Stimulated activated CD4-positive, alpha-beta T cell treated with anti-CD3 and anti-CD28 coated beads, Interleukin-15, amount 100 ng/mL, for 1 hour (primary cell): Measurements from ENCODE around the gene RPP21.

Source experiments
- DNase-seq, 2 donors: peaks; one replicate each; pipeline ENCODE4 v3.0.0-alpha.2; 2020; ENCODE audit warnings: low read depth in 1 of 2, low spot score in 1 of 2

The RPP21 gene

DNA sequence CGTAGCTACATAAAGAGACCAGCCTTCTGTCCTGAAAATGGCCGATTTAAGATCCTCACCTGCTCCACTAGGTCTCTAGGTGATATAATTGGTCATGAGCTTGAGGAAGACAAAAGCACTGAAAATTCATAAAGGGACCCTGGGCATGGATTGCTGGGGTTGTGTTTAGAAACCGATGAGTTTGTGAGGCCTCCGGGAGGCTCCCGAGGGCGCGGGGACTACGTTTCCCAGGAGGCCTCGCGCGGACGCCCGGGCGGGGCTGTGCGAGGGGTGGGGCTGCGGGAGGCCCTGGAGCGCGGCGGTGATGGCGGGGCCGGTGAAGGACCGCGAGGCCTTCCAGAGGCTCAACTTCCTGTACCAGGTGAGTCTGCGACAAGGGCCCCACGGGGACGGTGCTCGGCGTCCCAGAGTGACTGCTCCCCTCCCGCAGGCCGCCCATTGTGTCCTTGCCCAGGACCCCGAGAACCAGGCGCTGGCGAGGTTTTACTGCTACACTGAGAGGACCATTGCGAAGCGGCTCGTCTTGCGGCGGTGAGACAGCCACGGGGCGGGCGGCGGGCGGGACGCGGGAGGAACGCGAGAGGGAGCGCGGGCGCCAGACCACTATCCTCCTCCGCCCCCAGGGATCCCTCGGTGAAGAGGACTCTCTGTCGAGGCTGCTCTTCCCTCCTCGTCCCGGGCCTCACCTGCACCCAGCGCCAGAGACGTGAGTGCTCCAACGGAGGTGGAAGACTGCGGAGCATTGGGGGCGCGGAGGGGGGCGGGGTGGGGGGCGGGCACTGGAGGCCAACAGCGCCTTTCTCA is at the start of gene RPP21:
Gene RPP21, plus strand, starts transcription at position 289 of the 804 bp plus-strand sequence. Its CDS starts 16 bp downstream, at position 305.
- DNase-seq = peak; percentile 80 to 82

DNA sequence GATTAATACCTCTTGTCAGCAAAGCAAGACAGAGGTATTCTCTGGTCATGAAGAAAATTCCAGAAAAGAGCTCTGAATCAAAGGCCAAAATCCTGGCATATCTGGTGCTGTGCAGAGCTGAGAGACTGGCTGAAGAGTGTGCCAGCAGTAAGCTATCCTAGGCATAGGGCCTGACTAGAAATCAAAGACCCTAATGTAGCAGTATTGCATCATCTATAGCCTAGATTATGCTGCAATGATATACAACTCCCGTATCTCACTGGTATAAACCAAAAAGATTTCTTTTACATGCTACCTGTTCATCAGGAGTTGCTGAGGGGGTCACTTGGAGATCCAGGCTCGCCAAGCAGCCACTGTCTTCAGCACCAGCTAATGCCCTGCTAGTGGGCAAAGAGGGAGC is 49.1 kb upstream of the RPP21 start:
- DNase-seq = no peak

DNA sequence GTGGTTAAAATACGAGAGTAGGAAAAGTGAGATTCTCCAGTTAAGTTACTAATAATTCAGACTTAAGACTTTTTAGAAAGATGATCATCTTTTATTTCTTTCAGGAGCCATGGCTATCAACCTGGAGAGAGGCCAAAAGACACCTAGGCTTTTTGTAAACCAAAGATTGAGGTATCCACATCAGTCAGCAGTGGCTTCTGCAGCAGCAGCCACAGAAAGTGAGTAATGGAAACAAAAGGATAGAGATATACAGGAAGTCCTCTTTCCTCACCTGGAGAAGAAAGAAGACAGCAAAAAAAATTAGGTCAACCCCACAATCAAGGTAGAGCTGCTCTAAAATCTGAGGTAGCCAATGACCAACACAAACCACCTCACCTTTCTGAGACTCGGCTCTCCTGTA is 41.0 kb upstream of the RPP21 start:
- no peak for DNase-seq

DNA sequence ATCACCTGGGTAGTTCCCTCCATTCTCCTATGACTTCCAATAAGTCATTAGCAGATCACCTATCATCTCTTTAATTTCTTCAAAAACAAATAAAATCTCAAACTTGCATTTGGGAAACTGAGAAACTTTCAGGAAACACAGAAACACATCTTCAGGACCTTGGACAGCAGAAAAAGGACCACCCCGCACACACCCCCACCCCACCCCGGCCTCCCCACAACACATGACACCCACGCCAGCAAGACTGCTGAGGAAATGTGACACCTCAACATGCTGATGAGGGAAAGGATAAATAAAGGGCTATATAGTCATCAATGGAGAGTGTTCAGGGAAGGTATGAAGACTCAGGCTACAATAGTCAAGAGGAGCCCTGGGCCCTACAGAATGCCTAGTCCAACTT is 33.9 kb upstream of the RPP21 start:
- no peak for DNase-seq

DNA sequence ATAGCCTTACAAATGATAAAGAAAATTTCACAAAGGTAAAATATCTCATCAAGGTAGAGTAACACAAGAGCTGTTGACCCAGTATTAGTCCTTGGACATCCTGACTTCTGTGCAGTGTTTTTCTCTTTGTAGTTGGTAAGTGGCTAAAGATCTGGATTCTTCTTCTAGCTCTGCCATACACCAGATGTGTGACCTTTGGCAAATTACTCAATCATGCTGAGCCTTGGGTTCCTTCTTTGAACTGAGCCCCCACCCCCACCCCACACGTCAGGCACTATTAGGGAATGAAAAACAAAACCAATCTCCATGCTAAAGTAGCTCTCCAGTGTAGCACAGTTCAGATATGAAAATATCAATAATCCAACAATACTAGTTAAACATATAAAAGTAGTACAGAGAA is 33.3 kb upstream of the RPP21 start:
- no peak for DNase-seq

DNA sequence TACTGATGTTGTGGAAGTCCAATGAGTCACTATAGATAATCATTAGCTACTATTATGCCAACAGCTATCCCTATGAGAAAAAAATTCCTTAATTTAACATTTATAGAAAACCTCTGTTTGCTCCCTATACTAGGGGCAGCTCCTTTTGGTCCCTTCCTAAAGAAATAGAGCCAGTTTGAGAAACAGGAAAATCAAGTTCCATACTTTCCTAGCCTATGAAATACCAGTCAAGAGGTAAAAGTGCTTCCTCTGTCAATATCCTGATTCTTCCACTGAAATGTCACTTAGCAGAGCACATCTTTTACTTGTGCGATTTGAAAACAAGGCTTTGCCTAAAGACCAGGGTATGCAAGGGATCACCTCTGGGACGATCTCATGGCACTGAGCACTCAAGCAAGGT is 32.7 kb upstream of the RPP21 start:
- DNase-seq = no peak

DNA sequence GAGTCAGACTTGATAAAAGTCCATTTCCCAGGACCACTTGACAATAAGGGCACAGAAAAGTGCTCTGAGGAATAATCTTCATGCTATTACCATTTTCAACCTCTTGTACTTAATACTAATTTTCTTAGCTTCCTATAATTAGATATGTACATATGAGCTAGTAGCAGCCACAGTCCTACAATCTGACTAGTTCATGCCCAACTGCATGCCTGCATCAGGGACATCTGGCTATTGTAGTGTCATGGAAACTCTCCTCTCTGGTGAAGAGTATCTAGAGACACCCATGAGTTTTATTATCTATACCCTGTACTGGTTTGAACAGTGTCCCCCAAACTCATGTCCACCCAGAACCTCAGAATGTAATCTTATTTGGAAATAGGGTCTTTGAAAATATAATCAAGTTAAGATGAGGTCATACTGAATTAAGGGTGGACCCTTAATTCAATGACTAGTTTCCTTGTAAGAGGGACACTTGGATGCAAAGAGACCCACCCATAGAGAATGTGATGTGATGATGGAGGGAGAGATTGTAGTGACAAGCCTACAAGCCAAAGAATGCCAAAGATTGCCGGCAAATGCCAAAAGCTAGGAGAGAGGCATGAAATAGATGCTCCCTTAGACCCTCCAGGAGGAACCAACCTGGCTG is 32.2 kb upstream of the RPP21 start:
- DNase-seq = no peak

DNA sequence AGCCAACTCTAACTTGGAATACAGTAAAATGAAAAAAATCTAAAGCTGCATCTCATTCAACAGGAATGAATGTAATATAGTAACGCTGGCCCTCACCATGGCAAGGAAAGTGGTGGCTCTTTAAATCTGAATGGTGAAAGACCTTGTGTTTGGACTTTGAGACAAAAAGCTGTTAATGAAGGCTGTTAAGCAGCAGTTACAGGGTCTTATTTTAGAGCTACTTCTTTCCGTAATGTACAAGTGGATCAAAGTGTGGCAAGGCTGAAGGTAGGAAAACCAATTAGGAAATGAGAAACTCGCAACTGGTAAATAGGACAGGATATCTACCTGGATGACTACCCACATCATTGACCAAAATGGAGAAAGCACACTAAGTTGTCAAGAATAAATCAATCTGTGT is 29.8 kb upstream of the RPP21 start:
- no peak for DNase-seq

DNA sequence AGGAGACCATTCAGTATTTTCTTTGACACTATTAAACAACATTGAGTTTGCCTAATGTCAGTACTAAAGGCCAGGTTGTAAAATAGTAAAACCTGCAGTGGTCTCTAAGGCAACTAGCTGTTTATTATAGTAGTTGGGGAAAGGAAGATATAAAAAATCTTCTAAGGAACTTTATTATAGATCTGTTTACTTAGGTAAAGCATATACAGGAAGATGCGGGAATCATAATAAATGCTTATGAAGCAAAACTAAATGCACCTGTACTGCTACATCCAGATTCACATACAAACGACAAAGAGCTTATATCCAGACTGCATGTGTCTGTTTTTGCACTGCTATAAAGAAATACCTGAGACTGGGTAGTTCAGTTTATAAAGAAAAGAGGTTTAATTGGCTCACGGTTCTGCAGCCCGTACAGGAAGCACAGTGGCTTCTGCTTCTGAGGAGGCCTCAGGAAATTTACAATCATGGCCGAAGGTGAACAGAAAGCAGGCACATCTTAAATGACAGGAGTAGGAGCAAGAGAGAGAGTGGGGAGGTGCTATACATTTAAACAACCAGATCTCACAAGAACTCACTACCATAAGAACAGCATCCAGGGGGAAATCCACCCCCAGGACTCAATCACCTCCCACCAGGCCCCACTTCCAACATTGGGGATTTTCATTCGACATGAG is 26.9 kb upstream of the RPP21 start:
- DNase-seq = no peak

DNA sequence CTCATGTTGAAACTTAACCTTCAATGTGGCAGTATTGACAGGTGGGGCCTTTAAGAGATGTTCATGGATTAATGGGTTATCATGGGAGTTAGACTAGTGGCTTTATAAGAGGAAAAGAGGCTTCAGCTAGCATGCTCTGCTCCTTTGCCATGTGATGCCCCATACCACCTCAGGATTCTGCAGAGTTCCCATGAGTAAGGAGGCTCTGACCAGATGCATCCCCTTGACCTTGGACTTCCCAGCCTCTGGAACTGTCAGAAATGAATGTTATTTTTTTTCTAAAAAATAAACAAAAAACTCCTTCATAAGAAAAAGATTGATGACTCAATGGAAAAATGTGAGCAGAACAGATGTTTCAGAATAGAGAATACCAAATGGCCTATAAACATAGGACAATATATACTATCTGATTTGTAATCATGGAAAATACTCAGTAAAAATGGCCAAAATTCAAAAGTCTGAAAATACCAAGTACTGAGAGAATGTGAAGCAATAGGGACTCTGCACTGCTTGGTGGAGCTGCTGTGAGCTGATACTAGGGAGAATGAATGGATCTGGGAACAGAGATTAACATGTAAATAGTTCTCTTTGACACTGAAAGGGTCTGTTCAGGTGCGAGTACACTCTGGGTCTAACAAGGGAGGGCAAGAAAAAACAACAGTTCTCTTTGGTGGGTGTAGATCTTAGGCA is 25.7 kb upstream of the RPP21 start:
- DNase-seq = no peak

DNA sequence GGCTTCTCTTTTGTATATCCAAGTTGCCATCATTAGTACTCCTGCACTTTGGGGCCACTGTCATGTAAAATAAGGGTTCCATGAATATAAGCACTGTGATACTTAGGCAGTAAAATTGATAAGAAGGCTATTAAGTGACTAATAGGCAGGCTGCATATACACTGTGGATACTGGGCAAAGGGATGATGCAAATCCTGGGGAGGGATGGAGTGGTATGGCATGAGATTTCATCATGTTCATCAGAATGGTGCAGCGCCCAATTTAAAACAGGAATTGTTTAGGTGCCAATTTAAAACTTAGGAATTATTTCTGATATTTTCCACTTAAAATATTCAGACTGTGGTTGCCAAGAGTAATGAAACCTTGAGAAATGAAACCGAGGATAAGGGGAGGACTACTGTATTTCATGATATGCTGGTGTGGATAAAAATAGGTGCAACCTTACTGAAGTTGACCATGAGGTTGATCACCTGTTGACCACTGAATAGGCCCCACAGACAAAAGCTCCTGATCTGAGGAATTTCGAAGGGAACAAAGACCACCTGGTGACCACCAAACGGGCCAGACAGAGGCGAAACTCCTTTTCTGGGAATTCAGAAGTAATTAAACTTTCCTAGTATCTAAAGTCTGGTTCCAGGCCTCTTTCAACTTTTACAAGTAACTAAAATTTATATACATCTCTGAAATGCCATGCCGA is 23.1 kb upstream of the RPP21 start:
- no peak for DNase-seq

DNA sequence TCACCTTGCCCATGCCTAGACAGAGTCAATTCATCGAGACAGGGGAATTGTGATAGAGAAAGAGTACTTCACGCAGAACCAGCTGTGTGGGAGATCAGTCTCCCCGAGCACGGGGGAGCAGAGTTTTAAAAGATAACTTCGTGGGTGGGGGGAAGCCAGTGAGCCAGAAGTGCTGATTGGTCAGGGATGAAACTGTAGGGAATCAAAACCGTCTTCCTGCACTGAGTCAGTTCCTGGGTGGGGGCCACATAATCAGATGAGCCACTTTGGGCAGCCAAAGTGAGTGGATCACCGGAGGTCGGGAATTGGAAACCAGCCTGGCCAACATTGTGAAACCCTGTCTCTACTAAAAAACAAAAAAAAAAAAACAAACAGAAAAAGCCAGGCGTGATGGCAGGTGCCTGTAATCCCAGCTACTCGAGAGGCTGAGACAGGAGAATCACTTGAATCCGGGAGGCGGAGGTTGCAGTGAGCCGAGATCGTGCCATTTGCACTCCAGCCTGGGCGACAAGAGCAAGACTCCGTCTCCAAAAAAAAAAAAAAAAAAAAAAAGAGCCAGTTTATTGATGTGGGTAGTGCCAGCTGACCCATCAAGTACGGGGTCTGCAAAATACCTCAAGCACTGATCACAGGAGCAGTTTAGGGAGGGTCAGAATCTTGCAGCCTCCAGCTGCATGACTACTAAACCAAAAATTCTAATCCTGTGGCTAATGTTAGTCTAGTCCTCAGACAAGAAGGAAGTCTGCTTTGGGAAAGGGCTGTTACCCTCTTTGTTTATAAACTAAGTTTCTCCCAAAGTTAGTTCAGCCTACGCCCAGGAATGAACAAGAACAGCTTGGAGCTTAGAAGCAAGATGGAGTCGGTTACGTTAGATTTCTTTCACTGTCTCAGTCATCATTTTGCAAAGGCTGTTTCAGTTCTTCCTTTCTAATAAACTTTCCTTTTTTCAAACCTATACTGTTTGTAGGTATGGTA is 22.1 kb upstream of the RPP21 start:
- no peak for DNase-seq

DNA sequence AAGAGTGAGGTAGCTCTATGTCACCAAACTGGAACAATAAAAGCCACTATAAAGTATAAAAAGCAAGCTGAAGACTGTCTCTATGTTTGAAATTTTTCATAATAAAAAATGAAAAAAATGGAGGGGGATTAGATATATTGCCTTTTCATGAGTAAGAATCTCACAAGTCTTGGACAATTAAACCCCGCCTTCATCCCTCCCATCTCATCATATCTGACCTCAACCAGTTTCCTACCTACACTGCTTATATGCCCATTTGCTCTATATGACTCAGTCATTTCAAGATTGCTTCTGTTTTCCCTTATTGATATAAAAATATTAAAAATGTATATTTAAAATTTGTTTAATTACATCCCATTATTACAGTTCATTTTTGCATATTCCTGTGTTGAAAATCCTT is 21.1 kb upstream of the RPP21 start:
- DNase-seq = no peak

DNA sequence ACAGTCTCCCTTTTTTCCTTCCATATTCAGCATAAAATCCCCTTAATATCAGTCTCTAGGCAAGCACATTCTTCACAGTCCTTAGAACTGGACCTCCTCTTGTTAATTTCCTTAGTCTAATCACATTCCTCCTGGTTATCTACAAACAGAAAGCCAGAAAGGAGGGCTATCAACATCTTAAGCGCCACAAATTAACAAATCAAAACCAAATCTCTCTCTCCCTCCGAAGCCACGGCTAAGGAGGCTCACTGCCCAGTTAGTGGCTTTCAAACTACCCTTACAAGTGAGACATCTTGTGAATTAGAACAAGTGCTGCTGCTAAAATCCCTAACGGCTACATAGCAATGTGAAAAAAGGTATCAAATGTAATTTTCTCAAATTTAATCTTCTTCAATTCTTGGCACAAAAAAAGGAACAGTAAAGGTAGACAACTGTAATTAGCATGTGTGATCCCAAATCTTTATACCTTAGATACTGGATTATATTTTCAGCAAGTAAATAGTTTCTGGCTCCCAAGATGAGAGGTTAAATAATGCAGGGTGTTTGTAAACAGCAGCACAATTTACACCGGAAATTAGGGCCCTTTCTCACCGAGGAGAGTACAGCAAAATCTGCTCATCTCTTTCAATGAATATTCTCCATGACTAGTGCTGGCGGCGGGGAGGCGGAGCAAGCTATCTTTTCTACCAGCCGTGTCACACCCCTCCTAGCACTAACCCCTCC is 19.6 kb upstream of the RPP21 start:
- peak in 1 of 2 donors; percentile 65 for DNase-seq

DNA sequence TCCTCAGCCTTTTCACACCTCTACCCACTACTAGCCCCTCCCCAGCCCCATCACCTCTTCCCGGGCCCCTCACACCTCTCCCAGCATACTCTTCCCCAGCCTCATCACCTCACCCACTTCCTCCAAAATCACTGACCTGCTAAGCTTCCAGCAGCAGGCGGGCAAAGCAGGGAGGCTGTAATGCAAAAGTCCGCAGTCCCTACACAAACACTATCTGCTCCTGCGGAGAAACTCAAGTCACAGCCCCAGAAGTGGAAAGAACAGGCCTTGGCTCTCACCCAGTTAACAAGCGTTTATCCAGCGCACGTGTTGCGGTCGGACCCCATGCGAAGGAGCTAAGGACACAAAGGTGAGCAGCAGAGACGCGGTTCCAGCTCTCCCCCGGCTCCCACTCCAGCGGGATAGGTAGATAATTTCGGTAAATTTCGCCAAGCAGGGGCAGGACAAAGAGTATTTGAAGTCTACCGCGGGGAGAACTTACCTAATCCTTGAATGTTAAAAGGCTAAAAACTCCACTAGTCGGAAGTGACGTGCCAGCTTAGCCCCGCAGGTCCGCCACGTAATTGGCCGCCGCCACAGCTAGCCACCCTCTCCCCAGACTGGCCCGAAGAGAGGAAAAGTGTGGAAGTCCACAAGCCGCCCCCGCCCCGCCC is 19.0 kb upstream of the RPP21 start:
- DNase-seq = peak; percentile 52 to 57

DNA sequence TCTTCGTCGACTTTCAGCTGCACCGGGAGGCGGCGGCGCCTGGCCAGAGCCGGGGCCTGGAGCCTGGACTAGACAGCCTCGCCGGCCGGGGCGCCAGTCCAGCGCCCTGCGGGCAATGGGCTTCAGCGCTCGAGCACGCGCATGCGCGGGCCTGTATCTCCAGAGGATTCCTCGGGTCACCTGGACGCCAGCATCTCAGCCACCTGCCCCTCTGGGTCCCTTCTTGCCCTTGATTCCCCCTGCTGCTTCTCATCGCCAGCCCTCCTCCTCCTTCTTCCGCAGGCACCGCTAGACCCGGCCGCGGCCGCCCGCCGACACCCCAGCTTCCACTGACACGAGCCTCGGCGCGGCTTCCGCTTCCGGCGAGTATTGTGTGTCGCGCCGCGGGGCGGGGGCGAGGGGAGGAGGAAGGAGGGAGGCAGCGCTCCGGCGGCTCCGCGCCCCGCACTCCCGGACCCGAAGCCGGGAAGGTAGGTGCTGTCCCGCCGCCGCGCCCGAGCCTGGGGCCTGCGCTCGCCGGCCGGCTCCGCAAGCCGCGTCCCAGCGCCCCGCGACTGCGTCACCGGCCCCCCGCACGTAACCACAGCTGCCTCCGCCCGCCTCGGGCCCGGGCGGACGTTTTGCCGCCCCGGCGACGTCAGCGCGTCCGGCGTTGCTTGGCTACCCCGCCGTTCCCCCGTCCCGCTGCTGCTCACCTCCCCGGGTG is 18.3 kb upstream of the RPP21 start, which contains the start of gene TRIM39:
Gene TRIM39, plus strand, starts transcription at position 402 of the 706 bp plus-strand sequence. CDS start 2,391 bp downstream, outside the sequence.
- DNase-seq = peak; percentile 74 to 79

DNA sequence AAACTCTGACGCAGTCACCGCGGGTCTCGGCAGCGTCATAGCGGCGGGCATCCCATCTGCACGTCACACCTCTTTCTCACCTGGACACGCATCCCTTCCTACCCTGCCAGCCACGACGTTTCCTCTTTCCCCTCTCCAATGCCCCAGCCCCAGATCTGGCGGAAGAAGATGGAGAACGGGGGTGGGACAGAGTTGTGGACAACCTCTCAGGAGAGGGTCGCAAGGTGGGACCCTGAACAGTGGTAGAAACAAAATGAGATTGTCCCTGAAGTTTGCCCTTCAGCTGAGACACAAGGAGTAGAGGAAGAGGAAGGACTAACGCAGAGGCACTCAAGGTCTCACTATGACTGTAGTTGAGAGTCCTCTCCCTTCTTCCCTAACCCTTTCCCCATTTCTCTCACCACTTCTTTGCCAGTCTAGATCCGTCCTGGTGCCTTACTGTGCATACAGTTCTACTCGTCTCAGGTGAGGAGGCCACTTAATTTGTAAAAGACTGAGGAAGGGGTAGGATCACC is 17.7 kb upstream of the RPP21 start:
- DNase-seq = no peak

DNA sequence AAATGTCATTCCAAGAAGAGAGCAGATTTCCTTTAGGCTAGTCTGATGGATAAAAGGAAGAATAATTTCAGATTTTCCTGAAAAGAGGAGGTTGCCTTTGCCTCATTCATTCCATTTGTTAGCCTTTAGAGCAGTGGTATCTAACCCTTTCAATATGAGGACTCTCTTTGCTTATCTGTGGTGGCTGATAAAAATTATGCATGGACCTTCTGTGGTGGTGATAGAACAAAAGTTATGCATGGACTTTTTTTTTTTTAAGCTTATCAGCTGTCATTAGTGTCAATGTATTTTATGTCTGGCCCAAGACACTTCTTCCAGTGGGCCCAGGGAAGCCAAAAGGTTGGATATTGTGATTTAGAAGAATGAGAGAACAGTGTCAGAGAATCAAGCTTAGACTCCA is 16.6 kb upstream of the RPP21 start:
- DNase-seq = no peak
